Measurements from ENCODE around the gene CCM2.
"Not testable (repeated sequence)": the region's sequence is repeated elsewhere in the genome, so short reads cannot be mapped to it uniquely, and the experiment has no call there.

CCM2 gene

GRCh38 chr7:45107356-45107755 is 107.4 kb downstream of the CCM2 start:
- no peak for DNase-seq

GRCh38 chr7:45108863-45109262 is 108.9 kb downstream of the CCM2 start:
- DNase-seq: no peak

- peak; percentile 90 to 95 for DNase-seq
These were observed 111.6 kb downstream of the CCM2 start, which contains the start of gene TBRG4 for GRCh38 chr7:45111298-45112223. Gene TBRG4, minus strand, starts transcription at chr7:45111697. Its CDS starts 2,460 bp downstream, at chr7:45109237.

- no peak for DNase-seq
These were observed 112.6 kb downstream of the CCM2 start for GRCh38 chr7:45112648-45113047.

GRCh38 chr7:45114257-45114656 is 114.3 kb downstream of the CCM2 start:
- DNase-seq: not testable (repeated sequence)

- DNase-seq: no peak
These were observed 114.9 kb downstream of the CCM2 start for GRCh38 chr7:45114926-45115325.

GRCh38 chr7:45116048-45116447 is 116.0 kb downstream of the CCM2 start:
- DNase-seq: no peak

- no peak for DNase-seq
These were observed 117.6 kb downstream of the CCM2 start for GRCh38 chr7:45117582-45117981.

- no peak for DNase-seq
These were observed 118.3 kb downstream of the CCM2 start for GRCh38 chr7:45118292-45118691.

GRCh38 chr7:45118889-45119331 is 118.9 kb downstream of the CCM2 start:
- DNase-seq: no peak

GRCh38 chr7:45119550-45119949 is 119.5 kb downstream of the CCM2 start:
- DNase-seq: no peak

GRCh38 chr7:45122975-45123860 is 123.2 kb downstream of the CCM2 start:
- DNase-seq: no peak

- no peak for DNase-seq
These were observed 124.1 kb downstream of the CCM2 start for GRCh38 chr7:45123913-45124710.

- no peak for DNase-seq
These were observed 125.3 kb downstream of the CCM2 start for GRCh38 chr7:45125193-45125904.

Data from NCI-H446 (cell line).